ENCODE measurements around the gene GPC1. TPM values are rescaled to one million over a fixed set of nuclear protein-coding genes. Genes with fewer than 3 reads are reported as not detected.

Gene GPC1
- total and polyA plus RNA-seq, 2 of the 13 experiments (the other 11 are each of a cell fraction or from before 2014, with no cell fraction given): 4.0 to 5.5 TPM

DNA sequence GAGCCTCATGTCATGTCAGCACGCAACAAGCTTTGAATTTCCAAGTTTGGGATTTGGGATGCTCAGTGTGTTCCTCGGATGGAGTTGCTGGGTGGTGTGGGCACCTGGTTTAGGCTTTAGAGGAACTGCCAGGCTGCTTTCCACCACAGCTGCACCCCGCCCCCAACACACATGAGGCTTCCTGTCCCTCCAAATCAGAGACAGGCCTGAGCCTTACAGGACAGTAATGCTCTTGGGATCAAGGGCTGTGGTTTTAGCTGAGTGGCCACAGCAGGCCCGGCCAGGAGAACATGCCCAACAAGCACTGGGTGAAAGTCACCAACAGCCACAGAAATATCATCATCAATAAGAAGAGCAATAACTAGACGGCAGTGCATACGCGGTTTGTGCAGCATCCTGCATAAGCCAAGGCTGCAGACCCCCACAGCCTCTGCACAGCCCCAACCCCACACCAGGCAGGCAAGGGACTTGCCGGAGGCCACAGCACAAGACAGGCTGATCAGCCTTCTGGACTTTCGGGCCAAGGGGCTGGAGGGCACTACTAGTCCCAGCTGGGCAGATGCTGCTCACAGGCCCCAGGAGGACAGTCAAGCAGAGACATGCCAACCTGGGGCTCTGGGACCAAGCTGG lies 29.7 kb upstream of the GPC1 start (continued):
- TF ChIP-seq, protein P1, sequence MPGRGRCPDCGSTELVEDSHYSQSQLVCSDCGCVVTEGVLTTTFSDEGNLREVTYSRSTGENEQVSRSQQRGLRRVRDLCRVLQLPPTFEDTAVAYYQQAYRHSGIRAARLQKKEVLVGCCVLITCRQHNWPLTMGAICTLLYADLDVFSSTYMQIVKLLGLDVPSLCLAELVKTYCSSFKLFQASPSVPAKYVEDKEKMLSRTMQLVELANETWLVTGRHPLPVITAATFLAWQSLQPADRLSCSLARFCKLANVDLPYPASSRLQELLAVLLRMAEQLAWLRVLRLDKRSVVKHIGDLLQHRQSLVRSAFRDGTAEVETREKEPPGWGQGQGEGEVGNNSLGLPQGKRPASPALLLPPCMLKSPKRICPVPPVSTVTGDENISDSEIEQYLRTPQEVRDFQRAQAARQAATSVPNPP (CRISPR knock-in tag; IDR thresholded peaks at IDR 0.05): no peak
- TF ChIP-seq RBFOX2 (IDR thresholded peaks at IDR 0.05; ENCODE audit: low read depth, low read length): no peak
- no peak for TF ChIP-seq ZNF816 (CRISPR knock-in tag; IDR thresholded peaks at IDR 0.05; ENCODE audit: borderline replicate concordance)
- TF ChIP-seq, protein P2, sequence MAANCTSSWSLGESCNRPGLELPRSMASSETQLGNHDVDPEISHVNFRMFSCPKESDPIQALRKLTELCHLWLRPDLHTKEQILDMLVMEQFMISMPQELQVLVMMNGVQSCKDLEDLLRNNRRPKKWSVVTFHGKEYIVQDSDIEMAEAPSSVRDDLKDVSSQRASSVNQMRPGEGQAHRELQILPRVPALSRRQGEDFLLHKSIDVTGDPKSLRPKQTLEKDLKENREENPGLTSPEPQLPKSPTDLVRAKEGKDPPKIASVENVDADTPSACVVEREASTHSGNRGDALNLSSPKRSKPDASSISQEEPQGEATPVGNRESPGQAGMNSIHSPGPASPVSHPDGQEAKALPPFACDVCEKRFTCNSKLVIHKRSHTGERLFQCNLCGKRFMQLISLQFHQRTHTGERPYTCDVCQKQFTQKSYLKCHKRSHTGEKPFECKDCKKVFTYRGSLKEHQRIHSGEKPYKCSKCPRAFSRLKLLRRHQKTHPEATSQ (CRISPR knock-in tag; IDR thresholded peaks at IDR 0.05; ENCODE audit: borderline replicate concordance): no peak
- TF ChIP-seq KMT2A (CRISPR knock-in tag; IDR thresholded peaks at IDR 0.05): no peak
- TF ChIP-seq, protein P3, sequence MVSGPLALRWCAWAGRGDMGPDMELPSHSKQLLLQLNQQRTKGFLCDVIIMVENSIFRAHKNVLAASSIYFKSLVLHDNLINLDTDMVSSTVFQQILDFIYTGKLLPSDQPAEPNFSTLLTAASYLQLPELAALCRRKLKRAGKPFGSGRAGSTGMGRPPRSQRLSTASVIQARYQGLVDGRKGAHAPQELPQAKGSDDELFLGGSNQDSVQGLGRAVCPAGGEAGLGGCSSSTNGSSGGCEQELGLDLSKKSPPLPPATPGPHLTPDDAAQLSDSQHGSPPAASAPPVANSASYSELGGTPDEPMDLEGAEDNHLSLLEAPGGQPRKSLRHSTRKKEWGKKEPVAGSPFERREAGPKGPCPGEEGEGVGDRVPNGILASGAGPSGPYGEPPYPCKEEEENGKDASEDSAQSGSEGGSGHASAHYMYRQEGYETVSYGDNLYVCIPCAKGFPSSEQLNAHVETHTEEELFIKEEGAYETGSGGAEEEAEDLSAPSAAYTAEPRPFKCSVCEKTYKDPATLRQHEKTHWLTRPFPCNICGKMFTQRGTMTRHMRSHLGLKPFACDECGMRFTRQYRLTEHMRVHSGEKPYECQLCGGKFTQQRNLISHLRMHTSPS (CRISPR knock-in tag; IDR thresholded peaks at IDR 0.05; ENCODE audit: low read depth): no peak

DNA sequence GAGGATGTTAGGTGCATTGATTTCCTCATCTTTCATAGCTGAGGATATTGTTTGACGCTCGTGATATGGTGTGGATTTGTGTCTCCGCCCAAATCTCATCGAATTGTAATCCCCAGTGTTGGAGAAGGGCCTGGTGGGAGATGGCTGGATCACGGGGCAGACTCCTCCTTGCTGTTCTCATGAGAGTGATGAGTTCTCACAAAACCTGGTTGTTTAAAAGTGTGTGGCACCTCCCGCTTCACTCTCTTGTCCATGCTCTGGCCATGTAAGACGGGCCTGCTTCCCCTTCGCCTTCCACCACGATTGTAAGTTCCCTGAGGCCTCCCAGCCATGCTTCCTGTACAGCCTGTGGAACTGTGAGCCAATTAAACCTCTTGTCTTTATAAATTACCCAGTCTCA lies 28.4 kb upstream of the GPC1 start:
- in situ Hi-C loops (cut with HindIII; ENCODE audit: extremely low pct_ligation_motif_present, low pct_unique_long_range_greater_than_20kb): no loop called here
- no peaks in the 10 kb centered on the region for H3K9me3 ChIP-seq (ENCODE audit: low read length)
- POLR2A ChIA-PET: no interaction called here
- no peak for ATAC-seq
- H3K4me3 ChIP-seq (replicated peaks in 1 of 3; ENCODE audit: insufficient read depth in 1 of 3, low read depth in 2 of 3, low read length in 3 of 3): no peak overlapping the region
- H3K27me3 ChIP-seq (ENCODE audit: control insufficient read depth in 1 of 2, insufficient read depth in 2 of 2, low read length in 2 of 2): peaks cover 15 to 91% of the 10 kb centered on the region in 2 experiments
- no peak overlapping the region for H3K4me2 ChIP-seq (ENCODE audit: low read depth, low read length)
- no peaks in the 10 kb centered on the region for H3K4me1 ChIP-seq (ENCODE audit: insufficient read depth, low read length)
- intact Hi-C loops (cut with micrococcal nuclease; ENCODE audit: unreplicated experiment): no loop called here
- no peak overlapping the region for H3K9ac ChIP-seq (ENCODE audit: insufficient read depth, low read depth, low read length)
- H4K20me1 ChIP-seq (ENCODE audit: insufficient read depth, low read length): no peaks in the 10 kb centered on the region
- CTCF ChIA-PET (ENCODE audit: low intra/inter-chr PET ratio, low total read pairs): no interaction called here
- BruUV-seq (replicated peaks): no TSS peak
- FAIRE-seq: no peak
- H3K27ac ChIP-seq (ENCODE audit: extremely low read length, insufficient read depth, low read length): no peak overlapping the region
- under 1% methylated on average over 9 of the region's 9 CpGs for WGBS (ENCODE audit: low lambda C conversion rate)
- no peaks in the 10 kb centered on the region for H3K79me2 ChIP-seq (ENCODE audit: insufficient read depth, low read length)
- H2AFZ ChIP-seq (ENCODE audit: low read length): no peak overlapping the region
- no peak for DNase-seq (ENCODE audit: low spot score)
- H3K36me3 ChIP-seq (replicated peaks in 1 of 2; ENCODE audit: control insufficient read depth in 1 of 2, insufficient read depth in 2 of 2, low read length in 2 of 2): no peaks in the 10 kb centered on the region
- no peak for TF ChIP-seq HMG20B (CRISPR knock-in tag; conservative IDR thresholded peaks at IDR 0.05)
- TF ChIP-seq ZNF879 (CRISPR knock-in tag; IDR thresholded peaks at IDR 0.05): no peak
- TF ChIP-seq GABPB1 (CRISPR knock-in tag; IDR thresholded peaks at IDR 0.05): no peak
- TF ChIP-seq ZFP90 (CRISPR knock-in tag; IDR thresholded peaks at IDR 0.05; ENCODE audit: borderline replicate concordance): no peak
- no peak for TF ChIP-seq PTBP1 (IDR thresholded peaks at IDR 0.05; ENCODE audit: low read depth, low read length, poor library complexity, severe bottlenecking)
- TF ChIP-seq, protein P4, sequence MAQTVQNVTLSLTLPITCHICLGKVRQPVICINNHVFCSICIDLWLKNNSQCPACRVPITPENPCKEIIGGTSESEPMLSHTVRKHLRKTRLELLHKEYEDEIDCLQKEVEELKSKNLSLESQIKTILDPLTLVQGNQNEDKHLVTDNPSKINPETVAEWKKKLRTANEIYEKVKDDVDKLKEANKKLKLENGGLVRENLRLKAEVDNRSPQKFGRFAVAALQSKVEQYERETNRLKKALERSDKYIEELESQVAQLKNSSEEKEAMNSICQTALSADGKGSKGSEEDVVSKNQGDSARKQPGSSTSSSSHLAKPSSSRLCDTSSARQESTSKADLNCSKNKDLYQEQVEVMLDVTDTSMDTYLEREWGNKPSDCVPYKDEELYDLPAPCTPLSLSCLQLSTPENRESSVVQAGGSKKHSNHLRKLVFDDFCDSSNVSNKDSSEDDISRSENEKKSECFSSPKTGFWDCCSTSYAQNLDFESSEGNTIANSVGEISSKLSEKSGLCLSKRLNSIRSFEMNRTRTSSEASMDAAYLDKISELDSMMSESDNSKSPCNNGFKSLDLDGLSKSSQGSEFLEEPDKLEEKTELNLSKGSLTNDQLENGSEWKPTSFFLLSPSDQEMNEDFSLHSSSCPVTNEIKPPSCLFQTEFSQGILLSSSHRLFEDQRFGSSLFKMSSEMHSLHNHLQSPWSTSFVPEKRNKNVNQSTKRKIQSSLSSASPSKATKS (CRISPR knock-in tag; IDR thresholded peaks at IDR 0.05): no peak
- no peak for TF ChIP-seq CBX1 (IDR thresholded peaks at IDR 0.05; ENCODE audit: low read depth)
- no peak for TF ChIP-seq ZNF773 (CRISPR knock-in tag; IDR thresholded peaks at IDR 0.05; ENCODE audit: borderline replicate concordance)
- no peak for TF ChIP-seq RCOR2 (CRISPR knock-in tag; IDR thresholded peaks at IDR 0.05)
- TF ChIP-seq SALL1 (CRISPR knock-in tag; IDR thresholded peaks at IDR 0.05): no peak
